Hepatocyte (in vitro differentiated cells): ENCODE results near the gene VPS16. TPM values are rescaled to one million over a fixed set of nuclear protein-coding genes. Genes with fewer than 3 reads are reported as not detected.

Source experiments
- DNase-seq: peaks from one replicate; pipeline ENCODE4 v3.0.0-alpha.2; 2016; ENCODE audit warnings: low spot score
- H2AFZ ChIP-seq: fragments of 200-600 bp; sonication (generic); 2 replicates; pipeline ENCODE4 v1.6.0; 2016; ENCODE audit warnings: antibody characterized with exemption, mild to moderate bottlenecking
- H3K27ac ChIP-seq: fragments of 200-600 bp; sonication (generic); 2 replicates; pipeline ENCODE4 v1.5.1; 2016; ENCODE audit warnings: mild to moderate bottlenecking
- H3K27me3 ChIP-seq: fragments of 200-600 bp; sonication (generic); 2 replicates; pipeline ENCODE4 v1.6.1; 2016
- H3K36me3 ChIP-seq: fragments of 200-600 bp; sonication (generic); replicated peaks from 2 replicates; pipeline ENCODE4 v1.5.1; 2016; ENCODE audit warnings: low read depth; ENCODE audit not compliant: insufficient read depth
- H3K4me1 ChIP-seq: fragments of 200-600 bp; sonication (generic); 2 replicates; pipeline ENCODE4 v1.5.1; 2016; ENCODE audit warnings: mild to moderate bottlenecking, moderate library complexity; ENCODE audit not compliant: insufficient read depth
- H3K4me2 ChIP-seq: fragments of 200-600 bp; sonication (generic); 2 replicates; pipeline ENCODE4 v1.6.0; 2016
- H3K4me3 ChIP-seq: fragments of 200-600 bp; sonication (generic); 2 replicates; pipeline ENCODE4 v1.5.1; 2016; ENCODE audit warnings: mild to moderate bottlenecking
- H3K79me2 ChIP-seq: fragments of 200-600 bp; sonication (generic); 2 replicates; pipeline ENCODE4 v1.6.0; 2017; ENCODE audit warnings: mild to moderate bottlenecking
- H3K9me2 ChIP-seq: fragments of 200-600 bp; sonication (generic); replicated peaks from 2 replicates; pipeline ENCODE4 v1.6.0; 2017; ENCODE audit warnings: mild to moderate bottlenecking; ENCODE audit not compliant: insufficient read depth
- H3K9me3 ChIP-seq: fragments of 200-600 bp; sonication (generic); 2 replicates; pipeline ENCODE4 v1.5.1; 2016; ENCODE audit warnings: low read depth, mild to moderate bottlenecking
- H4K20me1 ChIP-seq: fragments of 200-600 bp; sonication (generic); 2 replicates; pipeline ENCODE4 v1.6.0; 2016; ENCODE audit warnings: mild to moderate bottlenecking; ENCODE audit not compliant: insufficient read depth, poor library complexity, severe bottlenecking
- EZH2 ChIP-seq: fragments of 200-600 bp; sonication (generic); IDR thresholded peaks from 2 replicates; pipeline ENCODE4 v1.6.1; 2016; ENCODE audit warnings: antibody characterized with exemption, mild to moderate bottlenecking, borderline replicate concordance
- EZH2phosphoT487 ChIP-seq: fragments of 200-600 bp; sonication (generic); IDR thresholded peaks from one replicate; pipeline ENCODE4 v1.6.1; 2018; ENCODE audit warnings: antibody characterized with exemption, mild to moderate bottlenecking, low read depth, moderate library complexity; ENCODE audit not compliant: unreplicated experiment, severe bottlenecking
- WGBS: methylation state at CpG from one replicate; pipeline ENCODE4 v1.1.6; 2016; ENCODE audit warnings: low lambda C conversion rate; ENCODE audit errors: missing lambda C conversion rate; 5-methylcytosine and 5-hydroxymethylcytosine counted together
- polyA plus RNA-seq: library from polyadenylated mRNA; unstranded; fragments of >200 nt; fragmentation: Nextera tagmentation; extraction: Ambion mirVana; gene quantifications from 2 replicates; pipeline ENCODE4 v1.2.1, GENCODE V29; 2016
- total RNA-seq: library from RNA; depleted of rRNA; stranded (reverse); fragments of >200 nt; gene quantifications from 2 replicates; pipeline ENCODE4 v1.2.3, GENCODE V29; 2014
- TF ChIP-seq, protein P1 (sequence below): fragments of 200-600 bp; sonication (generic); IDR thresholded peaks from 2 replicates; pipeline ENCODE4 v1.5.1; 2016; ENCODE audit warnings: antibody characterized with exemption, mild to moderate bottlenecking; ENCODE audit not compliant: poor library complexity

Gene VPS16
- total and polyA plus RNA-seq, 2 experiments from 2014 or later, result 34.6 to 42.9 TPM

DNA sequence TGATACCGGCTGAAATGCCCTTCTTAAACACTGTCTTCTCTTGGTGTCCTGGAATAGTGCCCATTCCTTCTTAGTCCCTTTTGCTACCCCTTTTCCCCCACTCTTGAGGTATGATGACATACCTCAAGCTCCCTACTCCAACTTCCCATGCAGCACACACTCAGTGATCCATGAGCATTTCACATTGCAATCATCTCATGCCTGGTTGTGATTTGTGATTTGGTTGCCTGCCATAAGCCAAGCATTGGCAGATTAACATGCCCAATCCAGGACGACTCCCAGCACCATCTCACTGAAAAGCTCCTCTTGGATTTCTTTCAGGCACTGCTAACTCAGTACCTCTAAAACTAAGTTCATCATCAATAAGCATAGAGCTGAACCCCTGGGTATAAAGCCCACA is 18.0 kb downstream of the VPS16 start:
- no peaks in the 10 kb centered on the region for H3K9me2 ChIP-seq
- no peaks in the 10 kb centered on the region for H3K9me3 ChIP-seq
- H3K4me2 ChIP-seq, result no peak overlapping the region
- H3K4me1 ChIP-seq, result no peaks in the 10 kb centered on the region
- no peak for TF ChIP-seq EZH2phosphoT487
- no peak for TF ChIP-seq EZH2
- TF ChIP-seq, protein P1, sequence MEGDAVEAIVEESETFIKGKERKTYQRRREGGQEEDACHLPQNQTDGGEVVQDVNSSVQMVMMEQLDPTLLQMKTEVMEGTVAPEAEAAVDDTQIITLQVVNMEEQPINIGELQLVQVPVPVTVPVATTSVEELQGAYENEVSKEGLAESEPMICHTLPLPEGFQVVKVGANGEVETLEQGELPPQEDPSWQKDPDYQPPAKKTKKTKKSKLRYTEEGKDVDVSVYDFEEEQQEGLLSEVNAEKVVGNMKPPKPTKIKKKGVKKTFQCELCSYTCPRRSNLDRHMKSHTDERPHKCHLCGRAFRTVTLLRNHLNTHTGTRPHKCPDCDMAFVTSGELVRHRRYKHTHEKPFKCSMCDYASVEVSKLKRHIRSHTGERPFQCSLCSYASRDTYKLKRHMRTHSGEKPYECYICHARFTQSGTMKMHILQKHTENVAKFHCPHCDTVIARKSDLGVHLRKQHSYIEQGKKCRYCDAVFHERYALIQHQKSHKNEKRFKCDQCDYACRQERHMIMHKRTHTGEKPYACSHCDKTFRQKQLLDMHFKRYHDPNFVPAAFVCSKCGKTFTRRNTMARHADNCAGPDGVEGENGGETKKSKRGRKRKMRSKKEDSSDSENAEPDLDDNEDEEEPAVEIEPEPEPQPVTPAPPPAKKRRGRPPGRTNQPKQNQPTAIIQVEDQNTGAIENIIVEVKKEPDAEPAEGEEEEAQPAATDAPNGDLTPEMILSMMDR, result no peak
- no peak overlapping the region for H2AFZ ChIP-seq
- no peaks in the 10 kb centered on the region for H3K27me3 ChIP-seq
- DNase-seq, result no peak
- H3K36me3 ChIP-seq, result no peaks in the 10 kb centered on the region
- no peaks in the 10 kb centered on the region for H4K20me1 ChIP-seq
- H3K27ac ChIP-seq, result no peak overlapping the region
- H3K79me2 ChIP-seq, result peaks cover 4% of the 10 kb centered on the region
- 98% methylated on average over 2 of the region's 2 CpGs for WGBS
- H3K4me3 ChIP-seq, result no peak overlapping the region

DNA sequence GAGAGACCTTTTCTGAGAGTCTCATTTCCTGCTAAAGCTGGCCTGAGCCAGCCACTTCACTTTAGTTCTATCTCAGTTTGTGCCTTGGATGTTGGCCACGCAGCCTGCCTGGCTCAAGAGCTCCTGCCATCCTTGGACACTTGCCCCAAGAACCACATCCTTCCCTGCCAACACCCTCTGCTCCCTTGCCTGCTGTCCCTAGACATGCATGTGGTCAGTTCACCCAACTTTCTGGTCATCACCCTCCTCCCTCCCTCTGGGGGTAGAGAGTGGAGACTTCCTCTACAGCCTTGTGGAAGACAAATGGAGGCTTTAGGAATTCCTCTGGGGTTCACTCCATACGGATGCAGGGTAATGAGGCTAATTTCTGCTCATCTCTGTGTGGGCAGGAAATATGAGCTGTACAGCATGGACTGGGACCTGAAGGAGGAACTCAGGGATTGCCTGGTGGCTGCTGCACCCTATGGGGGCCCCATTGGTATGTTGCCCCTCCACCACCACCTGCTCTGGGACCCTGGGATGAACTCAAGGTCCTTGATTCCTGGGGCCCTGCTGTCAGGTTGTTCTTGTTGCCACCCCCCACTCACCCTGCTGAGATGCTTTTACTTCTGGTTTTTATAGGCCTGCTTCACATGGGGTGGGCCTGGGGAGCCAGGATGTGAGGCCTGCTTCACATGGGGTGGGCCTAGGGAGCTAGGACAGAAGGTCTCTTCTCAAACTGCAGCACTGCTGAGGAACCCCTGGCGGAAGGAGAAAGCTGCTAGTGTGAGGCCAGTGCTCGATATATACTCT is 19.0 kb downstream of the VPS16 start:
- Histone ChIP-seq H3K4me2 (no peak overlapping the region), H3K79me2 (peaks cover 4% of the 10 kb centered on the region), H3K9me3 (no peaks in the 10 kb centered on the region), H4K20me1 (no peaks in the 10 kb centered on the region), H3K4me1 (no peaks in the 10 kb centered on the region), H3K4me3 (no peak overlapping the region), H3K36me3 (no peaks in the 10 kb centered on the region), H2AFZ (no peak overlapping the region), H3K27ac (no peak overlapping the region), H3K27me3 (no peaks in the 10 kb centered on the region), H3K9me2 (no peaks in the 10 kb centered on the region)
- TF ChIP-seq EZH2 (no peak), EZH2phosphoT487 (no peak)
- TF ChIP-seq, protein P1, result no peak
- WGBS, result 98% methylated on average over 4 of the region's 4 CpGs
- DNase-seq, result no peak

DNA sequence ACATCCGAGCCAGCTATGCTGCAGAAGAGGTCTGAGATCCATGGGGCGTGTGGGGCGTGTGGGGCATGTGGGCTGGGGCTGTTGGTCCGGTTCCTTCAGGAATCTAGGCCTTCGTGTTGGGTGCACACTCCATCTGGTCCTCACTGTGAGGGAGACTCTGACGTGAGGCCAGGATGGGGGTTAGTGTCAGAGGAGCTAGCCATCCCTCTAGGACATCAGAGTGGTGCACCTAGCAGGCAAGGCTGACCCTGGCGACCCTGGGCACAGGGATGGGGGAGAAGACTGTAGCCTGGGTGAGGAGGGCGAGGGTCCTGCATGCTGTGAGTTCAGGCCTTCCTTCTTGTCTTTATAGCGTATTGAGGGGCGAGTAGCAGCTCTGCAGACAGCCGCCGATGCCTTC is 24.1 kb downstream of the VPS16 start:
- Histone ChIP-seq H3K9me2 (no peaks in the 10 kb centered on the region), H3K27me3 (no peaks in the 10 kb centered on the region), H3K4me3 (no peak overlapping the region), H3K79me2 (no peaks in the 10 kb centered on the region), H2AFZ (no peak overlapping the region), H3K27ac (no peak overlapping the region), H3K4me2 (no peak overlapping the region), H3K4me1 (no peaks in the 10 kb centered on the region), H4K20me1 (no peaks in the 10 kb centered on the region), H3K9me3 (no peaks in the 10 kb centered on the region), H3K36me3 (no peaks in the 10 kb centered on the region)
- 97% methylated on average over 12 of the region's 12 CpGs for WGBS
- no peak for DNase-seq
- TF ChIP-seq, protein P1, result no peak
- no peak for TF ChIP-seq EZH2phosphoT487
- TF ChIP-seq EZH2, result no peak
